GM12878 (cell line): ENCODE data around the gene ASTL. TPM values are rescaled to one million over a fixed set of nuclear protein-coding genes. Genes with fewer than 3 reads are reported as not detected.

Source experiments
- ATAC-seq: fragments of 200-7000 bp; cut with Tn5 transposase; 3 replicates; pipeline ENCODE4 v1.9.1; 2020; ENCODE audit warnings: mild to moderate bottlenecking, moderate library complexity
- BruUV-seq: library from RNA; stranded (reverse); fragments of 400-500 nt; replicated peaks from 2 replicates; lab custom pipeline; 2021; lab: Mats Ljungman, UMichigan
- CTCF ChIA-PET: fragments of 300-600 bp; sonication (Branson Sonifier 250); formaldehyde crosslinking; extraction: SDS; loops from one replicate; lab custom pipeline; 2021; ENCODE audit warnings: inconsistent platforms; lab: Yijun Ruan, JAX
- POLR2A ChIA-PET: fragments of 350-600 bp; formaldehyde crosslinking; extraction: SDS; loops from one replicate; lab custom pipeline; 2021; ENCODE audit warnings: inconsistent platforms; lab: Charles Lee
- RAD21 ChIA-PET: fragments of 300-600 bp; sonication (Branson Sonifier 250); formaldehyde crosslinking; loops from one replicate; lab custom pipeline; 2023; ENCODE audit warnings: antibody characterized with exemption; ENCODE audit not compliant: unreplicated experiment; lab: Charles Lee
- SMC1A ChIA-PET: fragments of 300-600 bp; sonication (Branson Sonifier 250); formaldehyde crosslinking; loops from one replicate; lab custom pipeline; 2023; ENCODE audit not compliant: unreplicated experiment, uncharacterized antibody; lab: Charles Lee
- DNase-seq: peaks from one replicate; pipeline ENCODE4 v3.0.0-alpha.2; 2011; ENCODE audit warnings: low read depth, low spot score
- FAIRE-seq: peaks from 3 replicates; lab custom pipeline; 2011; peaks lifted over from hg19 to GRCh38; lab: Jason Lieb, UNC
- H2AFZ ChIP-seq: 2 replicates; pipeline ENCODE4 v1.6.0; 2011; ENCODE audit warnings: low read depth, low read length, control low read depth; ENCODE audit not compliant: control insufficient read depth
- H3K27ac ChIP-seq: 2 replicates; pipeline ENCODE4 v1.5.1; 2011; ENCODE audit warnings: control low read depth; ENCODE audit not compliant: control insufficient read depth, insufficient read depth
- H3K27me3 ChIP-seq, 2 experiments: replicated peaks in 1 of 2; 2 replicates each; pipeline versions ENCODE4 v1.6.0 to v1.6.1; 2011; ENCODE audit warnings: low read length in 1 of 2; ENCODE audit not compliant: control insufficient read depth in 2 of 2, insufficient read depth in 2 of 2
- H3K36me3 ChIP-seq, 2 experiments: 2 replicates each; pipeline ENCODE4 v1.5.1; 2011; ENCODE audit warnings: low read length in 1 of 2; ENCODE audit not compliant: control insufficient read depth in 2 of 2, insufficient read depth in 2 of 2
- H3K4me1 ChIP-seq: 2 replicates; pipeline ENCODE4 v1.6.1; 2011; ENCODE audit warnings: mild to moderate bottlenecking, low read length, moderate library complexity, mixed read lengths; ENCODE audit not compliant: control insufficient read depth, insufficient read depth
- H3K4me2 ChIP-seq: 2 replicates; pipeline ENCODE4 v1.6.0; 2011; ENCODE audit warnings: control low read depth; ENCODE audit not compliant: control insufficient read depth, insufficient read depth
- H3K4me3 ChIP-seq: fragments of 200-600 bp; sonication (generic); 2 replicates; pipeline ENCODE4 v1.5.1; 2016
- H3K79me2 ChIP-seq: 2 replicates; pipeline ENCODE4 v1.6.0; 2011; ENCODE audit warnings: low read length; ENCODE audit not compliant: control insufficient read depth, insufficient read depth
- H3K9ac ChIP-seq: 2 replicates; pipeline ENCODE4 v1.8.0; 2011; ENCODE audit warnings: low read length, control low read depth, mixed read lengths; ENCODE audit not compliant: control insufficient read depth, insufficient read depth
- H3K9me3 ChIP-seq: replicated peaks from 3 replicates; pipeline ENCODE4 v1.5.1; 2011; ENCODE audit warnings: mild to moderate bottlenecking, low read length; ENCODE audit not compliant: control insufficient read depth, insufficient read depth
- H4K20me1 ChIP-seq: 2 replicates; pipeline ENCODE4 v1.6.0; 2011; ENCODE audit not compliant: control insufficient read depth, insufficient read depth
- CBFB ChIP-seq: IDR thresholded peaks from 2 replicates; pipeline ENCODE4 v1.6.1; 2016; ENCODE audit warnings: antibody characterized with exemption, low read depth
- CBX5 ChIP-seq: sonication (generic); IDR thresholded peaks from 2 replicates; pipeline ENCODE4 v1.6.1; 2016; ENCODE audit warnings: low read depth, moderate library complexity, mild to moderate bottlenecking, inconsistent platforms
- GABPA ChIP-seq: IDR thresholded peaks from 2 replicates; pipeline ENCODE4 v1.6.1; 2014; ENCODE audit warnings: antibody characterized with exemption, low read depth, mild to moderate bottlenecking, inconsistent platforms
- GATAD2B ChIP-seq: fragments of 450-650 bp; conservative IDR thresholded peaks from 2 replicates; pipeline ENCODE4 v1.6.1; 2017; ENCODE audit warnings: low read depth, mild to moderate bottlenecking, moderate library complexity
- IKZF1 ChIP-seq: fragments of 450-650 bp; conservative IDR thresholded peaks from 2 replicates; pipeline ENCODE4 v1.6.1; 2017; ENCODE audit warnings: antibody characterized with exemption, mild to moderate bottlenecking
- MLLT1 ChIP-seq: fragments of 450-650 bp; IDR thresholded peaks from 2 replicates; pipeline ENCODE4 v1.6.1; 2016; ENCODE audit warnings: mild to moderate bottlenecking
- NFIC ChIP-seq: IDR thresholded peaks from 2 replicates; pipeline ENCODE4 v1.6.1; 2012; ENCODE audit warnings: low read depth, mild to moderate bottlenecking, inconsistent platforms, low read length, moderate library complexity
- NFYA ChIP-seq: IDR thresholded peaks from 2 replicates; pipeline ENCODE4 v1.6.1; 2011; ENCODE audit warnings: low read depth, mild to moderate bottlenecking, low read length, improper control_type of control experiment, borderline replicate concordance
- POLR2A ChIP-seq: IDR thresholded peaks from 2 replicates; pipeline ENCODE4 v1.6.1; 2011; ENCODE audit warnings: low read depth, mild to moderate bottlenecking, low read length
- POLR2AphosphoS5 ChIP-seq: IDR thresholded peaks from 2 replicates; pipeline ENCODE4 v1.6.1; 2011; ENCODE audit warnings: mild to moderate bottlenecking, low read length, inconsistent platforms
- RCOR1 ChIP-seq: conservative IDR thresholded peaks from 2 replicates; pipeline ENCODE4 v1.6.1; 2012; ENCODE audit warnings: low read depth, low read length, improper control_type of control experiment
- RELA ChIP-seq: fragments of 450-650 bp; IDR thresholded peaks from 2 replicates; pipeline ENCODE4 v1.8.0; 2014; ENCODE audit warnings: borderline replicate concordance; ENCODE audit not compliant: partially characterized antibody
- SP1 ChIP-seq: IDR thresholded peaks from one replicate; pipeline ENCODE4 v1.6.1; 2011; ENCODE audit warnings: low read depth, low read length
- TCF3 ChIP-seq: IDR thresholded peaks from 2 replicates; pipeline ENCODE4 v1.6.1; 2012; ENCODE audit warnings: low read depth, mild to moderate bottlenecking, low read length, borderline replicate concordance; ENCODE audit not compliant: insufficient read depth
- YY1 ChIP-seq: IDR thresholded peaks from 2 replicates; pipeline ENCODE4 v1.6.1; 2011; ENCODE audit warnings: low read depth, mild to moderate bottlenecking, low read length
- WGBS: methylation state at CpG from one replicate; pipeline ENCODE4 v1.1.6; 2016; ENCODE audit warnings: low lambda C conversion rate; ENCODE audit not compliant: insufficient replicate concordance, insufficient coverage; ENCODE audit errors: missing lambda C conversion rate; 5-methylcytosine and 5-hydroxymethylcytosine counted together
- in situ Hi-C: fragments of 300-500 bp; cut with MboI; formaldehyde crosslinking; loops from 9 replicates; pipeline ENCODE4 v1.14.3; 2018; ENCODE audit warnings: mixed read lengths
- intact Hi-C: fragments of 100-400 bp; cut with micrococcal nuclease; formaldehyde crosslinking; loops from one replicate; pipeline ENCODE4 v1.14.2; 2022; ENCODE audit not compliant: unreplicated experiment
- polyA plus RNA-seq, 11 experiments: library from polyadenylated mRNA; depleted of rRNA in 4 of 11; unstranded in 6 of 11; stranded (reverse) in 5 of 11; fragments of >200 nt; fragmentation: Nextera tagmentation in 4 of 11; fragmentation: Illumina TruSeq in 1 of 11; extraction: Ambion mirVana in 4 of 11; extraction: Trizol in 1 of 11; gene quantifications; 1 replicate in 1 of 11; 2 replicates in 10 of 11; pipeline versions ENCODE4 v1.2.1 to v1.2.3, GENCODE V29; 2011 to 2016; ENCODE audit warnings: inconsistent platforms in 2 of 11, missing spikeins in 2 of 11, low read depth in 1 of 11
- total RNA-seq, 4 experiments: library from RNA; depleted of rRNA in 3 of 4; stranded (reverse); fragments of >200 nt in 3 of 4; fragmentation: Illumina TruSeq in 1 of 4; extraction: Trizol in 1 of 4; gene quantifications; 2 replicates each; pipeline versions ENCODE4 v1.2.1 to v1.2.3, GENCODE V29; 2013 to 2021

ASTL gene
- total and polyA plus RNA-seq, 10 of the 15 experiments (the other 5 are each of a cell fraction or from before 2014, with no cell fraction given) = 0.18 to 1.0 (median 0.38) TPM; not detected in 4

GRCh38 chr2:96113951-96114350 lies 24.4 kb downstream of the ASTL start:
- ChIA-PET SMC1A (interaction anchor here (0.6 to 1.1 kb wide), 2 partner anchors 29 to 60 kb away, joined by 3 to 7 read pairs; no protein-coding TSS in a partner anchor), RAD21 (interaction anchor here (1.2 to 1.6 kb wide), 5 partner anchors 33 to 121 kb away, joined by 3 to 9 read pairs (median 4); no protein-coding TSS in a partner anchor), POLR2A (no interaction called here), CTCF (interaction anchor here (0.7 to 1.5 kb wide), 9 partner anchors 10 to 153 kb away, joined by 3 to 13 read pairs (median 3); partner anchors contain the start of gene ASTL)
- Histone ChIP-seq H3K4me1 (peaks cover 6% of the 10 kb centered on the region), H3K4me3 (no peak overlapping the region), H3K9me3 (no peaks in the 10 kb centered on the region), H2AFZ (no peak overlapping the region), H3K27ac (no peak overlapping the region), H3K36me3 (no peaks in the 10 kb centered on the region), H3K27me3 (no peaks in the 10 kb centered on the region; a peak in 2 of 4 replicates), H4K20me1 (no peaks in the 10 kb centered on the region; the same call in 1 of the 2 replicates), H3K4me2 (no peak overlapping the region), H3K9ac (no peak overlapping the region), H3K79me2 (no peaks in the 10 kb centered on the region)
- TF ChIP-seq MLLT1 (no peak), YY1 (no peak), IKZF1 (no peak), CBFB (no peak), SP1 (no peak), POLR2AphosphoS5 (no peak), RCOR1 (no peak), NFIC (no peak), POLR2A (no peak), NFYA (no peak), TCF3 (no peak), GATAD2B (no peak), RELA (no peak), CBX5 (no peak), GABPA (no peak)
- FAIRE-seq = no peak
- intact Hi-C loops (no loop called here), in situ Hi-C loops (no loop called here)
- no TSS peak for BruUV-seq
- WGBS = 72% methylated on average over 17 of the region's 17 CpGs
- no peak for ATAC-seq
- DNase-seq = no peak
